Neutrophil (primary cell): Measurements from ENCODE around the gene BRD7.

Source experiments
- H3K27ac ChIP-seq: fragments of 200-600 bp; sonication (generic); 2 replicates; pipeline ENCODE4 v1.5.1; 2016; ENCODE audit warnings: mild to moderate bottlenecking, moderate library complexity
- H3K27me3 ChIP-seq: fragments of 200-600 bp; sonication (generic); 2 replicates; pipeline ENCODE4 v1.6.0; 2016; ENCODE audit warnings: mild to moderate bottlenecking
- H3K36me3 ChIP-seq: fragments of 200-600 bp; sonication (generic); 2 replicates; pipeline ENCODE4 v1.5.1; 2017
- H3K4me1 ChIP-seq, 2 experiments: fragments of 200-600 bp in 1 of 2; sonication (generic) in 1 of 2; 1 replicate in 1 of 2; 2 replicates in 1 of 2; pipeline versions ENCODE4 v1.5.1 to v1.6.1; 2013 to 2016; ENCODE audit warnings: low read depth in 1 of 2, low read length in 1 of 2, mild to moderate bottlenecking in 1 of 2, moderate library complexity in 1 of 2; ENCODE audit not compliant: control insufficient read depth in 1 of 2, insufficient read depth in 1 of 2
- H3K4me3 ChIP-seq, 2 experiments: fragments of 200-600 bp in 1 of 2; sonication (generic) in 1 of 2; 1 replicate in 1 of 2; 2 replicates in 1 of 2; pipeline ENCODE4 v1.5.1; 2013 to 2016; ENCODE audit warnings: low read depth in 1 of 2, low read length in 1 of 2, mild to moderate bottlenecking in 1 of 2, moderate library complexity in 1 of 2
- H3K9me3 ChIP-seq: fragments of 200-600 bp; sonication (generic); 2 replicates; pipeline ENCODE4 v1.5.1; 2016
- TF ChIP-seq, protein P1 (sequence below): fragments of 200-600 bp; sonication (generic); IDR thresholded peaks from 2 replicates; pipeline ENCODE4 v1.5.1; 2016; ENCODE audit warnings: antibody characterized with exemption

The BRD7 gene

DNA sequence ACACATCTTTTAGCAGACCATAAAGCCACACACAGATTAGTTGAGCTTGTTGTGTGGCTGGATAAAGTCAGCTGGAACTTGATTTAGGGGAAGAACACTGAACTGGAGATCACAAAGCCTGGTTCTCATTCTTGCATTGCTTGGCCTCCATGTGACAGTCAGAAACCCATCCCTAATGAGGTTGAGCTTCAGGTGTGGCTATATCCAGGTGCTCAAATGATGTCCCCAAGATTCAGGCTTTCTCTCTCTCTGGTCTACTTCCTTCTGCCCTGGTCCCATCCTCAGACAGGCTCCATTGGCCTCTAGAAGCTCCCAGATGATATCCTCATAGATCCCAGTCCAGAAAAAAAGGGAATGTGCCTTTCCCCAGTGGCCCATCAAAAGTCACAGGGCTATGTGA is 9.6 kb upstream of the BRD7 start:
- H3K27ac ChIP-seq: no peak overlapping the region
- no peaks in the 10 kb centered on the region for H3K9me3 ChIP-seq
- TF ChIP-seq, protein P1, sequence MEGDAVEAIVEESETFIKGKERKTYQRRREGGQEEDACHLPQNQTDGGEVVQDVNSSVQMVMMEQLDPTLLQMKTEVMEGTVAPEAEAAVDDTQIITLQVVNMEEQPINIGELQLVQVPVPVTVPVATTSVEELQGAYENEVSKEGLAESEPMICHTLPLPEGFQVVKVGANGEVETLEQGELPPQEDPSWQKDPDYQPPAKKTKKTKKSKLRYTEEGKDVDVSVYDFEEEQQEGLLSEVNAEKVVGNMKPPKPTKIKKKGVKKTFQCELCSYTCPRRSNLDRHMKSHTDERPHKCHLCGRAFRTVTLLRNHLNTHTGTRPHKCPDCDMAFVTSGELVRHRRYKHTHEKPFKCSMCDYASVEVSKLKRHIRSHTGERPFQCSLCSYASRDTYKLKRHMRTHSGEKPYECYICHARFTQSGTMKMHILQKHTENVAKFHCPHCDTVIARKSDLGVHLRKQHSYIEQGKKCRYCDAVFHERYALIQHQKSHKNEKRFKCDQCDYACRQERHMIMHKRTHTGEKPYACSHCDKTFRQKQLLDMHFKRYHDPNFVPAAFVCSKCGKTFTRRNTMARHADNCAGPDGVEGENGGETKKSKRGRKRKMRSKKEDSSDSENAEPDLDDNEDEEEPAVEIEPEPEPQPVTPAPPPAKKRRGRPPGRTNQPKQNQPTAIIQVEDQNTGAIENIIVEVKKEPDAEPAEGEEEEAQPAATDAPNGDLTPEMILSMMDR: no peak

DNA sequence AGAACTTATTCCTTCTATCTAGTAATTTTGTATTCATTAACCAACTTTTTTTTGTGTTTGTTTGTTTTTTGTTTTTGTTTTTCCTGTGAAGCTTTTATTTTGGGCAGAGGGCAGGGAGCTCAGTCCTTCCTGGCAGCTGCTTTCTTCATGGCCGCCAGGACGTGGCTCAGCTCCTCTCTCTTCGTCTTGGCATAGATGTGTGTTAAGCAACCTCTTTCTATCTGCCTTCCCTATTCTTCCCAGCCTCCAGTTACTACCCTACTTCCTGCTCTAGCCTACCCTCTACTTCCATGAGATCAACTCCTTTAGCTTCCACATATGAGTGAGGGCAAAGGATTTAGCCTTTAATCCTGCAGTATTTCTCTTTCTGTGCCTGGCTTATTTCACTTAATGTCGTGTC is 8.2 kb upstream of the BRD7 start:
- no peak overlapping the region for H3K27ac ChIP-seq
- H3K4me1 ChIP-seq: no peaks in the 10 kb centered on the region
- no peaks in the 10 kb centered on the region for H3K36me3 ChIP-seq
- H3K27me3 ChIP-seq: peaks cover 6% of the 10 kb centered on the region
- TF ChIP-seq, protein P1: no peak
- H3K9me3 ChIP-seq: no peaks in the 10 kb centered on the region
- H3K4me3 ChIP-seq: no peak overlapping the region

More for the DNA sequence above, 9.6 kb upstream of the BRD7 start:
- H3K27me3 ChIP-seq: peaks cover 7% of the 10 kb centered on the region
- no peak overlapping the region for H3K4me3 ChIP-seq
- no peaks in the 10 kb centered on the region for H3K36me3 ChIP-seq
- H3K4me1 ChIP-seq: no peaks in the 10 kb centered on the region

DNA sequence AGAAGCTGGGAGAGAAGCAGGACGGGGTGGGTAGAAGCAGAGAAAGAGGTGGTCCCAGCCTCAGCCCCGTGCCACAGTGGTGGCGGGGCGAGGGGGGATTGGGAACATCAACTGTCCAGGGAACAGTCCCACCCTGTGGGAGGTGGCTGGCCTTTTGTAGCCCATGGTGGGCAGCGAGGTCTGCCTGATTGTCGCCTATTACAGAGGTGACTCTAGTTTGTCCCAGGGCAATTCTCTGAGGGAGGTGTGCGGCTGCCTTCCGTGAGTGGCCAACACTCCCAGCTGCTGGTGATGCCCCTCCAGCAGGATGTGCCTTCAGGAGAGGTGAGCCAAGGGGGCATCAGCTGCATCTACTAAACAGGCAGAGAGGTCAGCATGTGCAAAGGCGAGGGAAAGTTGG is 5.0 kb upstream of the BRD7 start:
- no peak overlapping the region for H3K27ac ChIP-seq
- no peaks in the 10 kb centered on the region for H3K36me3 ChIP-seq
- no peak overlapping the region for H3K4me3 ChIP-seq
- H3K9me3 ChIP-seq: no peaks in the 10 kb centered on the region
- H3K4me1 ChIP-seq: peaks cover 0 to 5% of the 10 kb centered on the region in 2 experiments
- peaks cover 6% of the 10 kb centered on the region for H3K27me3 ChIP-seq
- TF ChIP-seq, protein P1: no peak

DNA sequence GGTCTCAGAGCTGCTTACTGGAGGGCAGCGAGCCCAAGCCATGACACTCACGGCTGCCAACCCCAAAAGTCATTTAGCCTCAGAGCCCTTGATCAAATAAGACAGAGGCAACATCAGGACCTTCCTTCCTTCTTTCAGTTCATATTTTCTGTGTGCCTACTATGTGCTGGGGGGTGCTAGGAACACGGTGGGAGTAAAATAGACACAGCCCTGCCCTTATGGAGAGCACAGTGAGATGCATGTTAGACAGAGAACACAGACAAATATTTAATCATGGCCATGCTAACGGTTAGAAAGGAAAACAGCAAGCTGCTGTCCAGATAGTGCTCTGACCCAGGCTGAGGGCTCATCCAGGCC is 4.5 kb upstream of the BRD7 start:
- Histone ChIP-seq H3K27me3 (peaks cover 6% of the 10 kb centered on the region), H3K4me3 (no peak overlapping the region), H3K36me3 (no peaks in the 10 kb centered on the region), H3K4me1 (peaks cover 0 to 5% of the 10 kb centered on the region in 2 experiments), H3K9me3 (no peaks in the 10 kb centered on the region), H3K27ac (no peak overlapping the region)
- TF ChIP-seq, protein P1: no peak

DNA sequence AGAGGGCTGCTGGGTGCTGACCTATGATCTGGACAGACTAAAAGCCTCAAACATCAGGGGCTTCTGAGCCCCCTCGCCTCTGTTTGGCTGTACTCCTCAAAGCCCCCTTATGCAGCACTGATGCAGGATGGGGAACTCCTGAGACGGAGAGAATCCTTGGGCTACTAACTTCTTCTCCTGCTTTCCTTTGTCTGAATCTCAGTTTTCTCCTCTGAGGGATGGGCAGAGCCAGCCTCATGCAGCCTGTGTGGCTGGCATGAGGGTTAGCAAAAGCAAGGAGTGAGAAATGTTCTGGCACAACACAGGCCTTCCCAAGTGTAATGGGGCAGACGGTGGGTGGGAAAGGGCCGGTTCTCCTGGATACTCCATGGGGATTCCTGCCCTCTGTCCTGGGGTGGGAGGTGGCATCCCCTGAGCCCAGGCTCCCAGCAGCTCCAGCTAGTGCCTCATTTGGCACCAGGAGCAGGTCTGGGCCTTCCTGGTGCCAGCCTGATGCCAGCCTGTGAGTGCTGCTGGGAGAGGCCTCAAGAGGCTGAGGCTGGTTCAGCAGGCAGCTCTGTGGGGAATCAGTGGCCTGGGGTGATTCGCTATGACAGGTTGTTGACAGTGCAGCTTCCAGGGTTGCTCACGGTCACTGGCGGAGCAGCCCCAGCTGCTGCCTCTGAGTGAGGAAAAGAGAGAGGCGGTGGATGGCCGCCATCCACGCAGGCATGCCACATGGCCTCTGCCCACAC is 4.0 kb upstream of the BRD7 start:
- H3K4me3 ChIP-seq: no peak overlapping the region
- TF ChIP-seq, protein P1: no peak
- H3K27me3 ChIP-seq: peaks cover 6% of the 10 kb centered on the region
- H3K4me1 ChIP-seq: peaks cover 4 to 9% of the 10 kb centered on the region in 2 experiments
- H3K27ac ChIP-seq: no peak overlapping the region
- no peaks in the 10 kb centered on the region for H3K36me3 ChIP-seq
- no peaks in the 10 kb centered on the region for H3K9me3 ChIP-seq
